T follicular helper cell (primary cell): Measurements from ENCODE around the gene FANCD2.
"Not testable (repeated sequence)": the region's sequence is repeated elsewhere in the genome, so short reads cannot be mapped to it uniquely, and the experiment has no call there.

Source experiments
- DNase-seq: peaks from one replicate; pipeline ENCODE4 v3.0.0-alpha.2; 2020; ENCODE audit warnings: low read depth

Gene FANCD2

GRCh38 chr3:10015461-10015904 lies 10.8 kb upstream of the FANCD2 start:
- DNase-seq: no peak

GRCh38 chr3:10017636-10018292 lies 8.5 kb upstream of the FANCD2 start:
- no peak for DNase-seq

- not testable (repeated sequence) for DNase-seq
Measured at GRCh38 chr3:10018806-10019205, 7.4 kb upstream of the FANCD2 start.

- DNase-seq: no peak
Measured at GRCh38 chr3:10019326-10019725, 6.9 kb upstream of the FANCD2 start.

- no peak for DNase-seq
Measured at GRCh38 chr3:10021856-10022775, 4.1 kb upstream of the FANCD2 start.

GRCh38 chr3:10023587-10024310 lies 2.5 kb upstream of the FANCD2 start:
- no peak for DNase-seq

- no peak for DNase-seq
Measured at GRCh38 chr3:10025205-10026083, 793 bp upstream of the FANCD2 start.

- no peak for DNase-seq
Measured at GRCh38 chr3:10041034-10041433, 14.8 kb downstream of the FANCD2 start.

GRCh38 chr3:10047876-10048275 lies 21.6 kb downstream of the FANCD2 start:
- no peak for DNase-seq

GRCh38 chr3:10053054-10053453 lies 26.8 kb downstream of the FANCD2 start:
- not testable (repeated sequence) for DNase-seq

GRCh38 chr3:10055097-10055496 lies 28.9 kb downstream of the FANCD2 start:
- no peak for DNase-seq

GRCh38 chr3:10070077-10070476 lies 43.8 kb downstream of the FANCD2 start:
- not testable (repeated sequence) for DNase-seq

GRCh38 chr3:10074666-10075065 lies 48.4 kb downstream of the FANCD2 start:
- DNase-seq: no peak

- no peak for DNase-seq
Measured at GRCh38 chr3:10081871-10082270, 55.6 kb downstream of the FANCD2 start.

- no peak for DNase-seq
Measured at GRCh38 chr3:10085738-10086137, 59.5 kb downstream of the FANCD2 start.

- DNase-seq: no peak
Measured at GRCh38 chr3:10088256-10088655, 62.0 kb downstream of the FANCD2 start.

GRCh38 chr3:10090179-10090578 lies 63.9 kb downstream of the FANCD2 start:
- DNase-seq: no peak

- DNase-seq: not testable (repeated sequence)
Measured at GRCh38 chr3:10090774-10091173, 64.5 kb downstream of the FANCD2 start.

GRCh38 chr3:10091387-10091786 lies 65.2 kb downstream of the FANCD2 start:
- DNase-seq: not testable (repeated sequence)

GRCh38 chr3:10093678-10094077 lies 67.4 kb downstream of the FANCD2 start:
- DNase-seq: no peak

GRCh38 chr3:10099041-10099440 lies 72.8 kb downstream of the FANCD2 start:
- no peak for DNase-seq
